Measurements from ENCODE around the gene BCAS3.

Gene BCAS3

GRCh38 chr17:61209525-61209924 lies 531.9 kb downstream of the BCAS3 start:
- no peak for DNase-seq

- DNase-seq, result no peak
Measured at GRCh38 chr17:61211236-61211635, 533.6 kb downstream of the BCAS3 start.

- DNase-seq, result no peak
Measured at GRCh38 chr17:61212655-61213054, 535.0 kb downstream of the BCAS3 start.

- DNase-seq, result no peak
Measured at GRCh38 chr17:61214753-61215152, 537.1 kb downstream of the BCAS3 start.

- DNase-seq, result no peak
Measured at GRCh38 chr17:61216066-61216465, 538.4 kb downstream of the BCAS3 start.

- DNase-seq, result no peak
Measured at GRCh38 chr17:61217878-61218437, 540.3 kb downstream of the BCAS3 start.

GRCh38 chr17:61218438-61218837 lies 540.8 kb downstream of the BCAS3 start:
- DNase-seq, result no peak

- DNase-seq, result no peak
Measured at GRCh38 chr17:61219460-61219859, 541.8 kb downstream of the BCAS3 start.

- DNase-seq, result no peak
Measured at GRCh38 chr17:61221181-61221580, 543.5 kb downstream of the BCAS3 start.

- DNase-seq, result no peak
Measured at GRCh38 chr17:61221597-61222471, 544.2 kb downstream of the BCAS3 start.

- no peak for DNase-seq
Measured at GRCh38 chr17:61223725-61224124, 546.1 kb downstream of the BCAS3 start.

- DNase-seq, result no peak
Measured at GRCh38 chr17:61225178-61225882, 547.7 kb downstream of the BCAS3 start.

- DNase-seq, result no peak
Measured at GRCh38 chr17:61227866-61228265, 550.2 kb downstream of the BCAS3 start.

GRCh38 chr17:61230461-61230860 lies 552.8 kb downstream of the BCAS3 start:
- no peak for DNase-seq

- DNase-seq, result no peak
Measured at GRCh38 chr17:61230972-61231820, 553.5 kb downstream of the BCAS3 start.

- no peak for DNase-seq
Measured at GRCh38 chr17:61232871-61233270, 555.2 kb downstream of the BCAS3 start.

- no peak for DNase-seq
Measured at GRCh38 chr17:61233991-61234750, 556.5 kb downstream of the BCAS3 start.

GRCh38 chr17:61235001-61235826 lies 557.6 kb downstream of the BCAS3 start:
- DNase-seq, result no peak

GRCh38 chr17:61235827-61236197 lies 558.2 kb downstream of the BCAS3 start:
- DNase-seq, result no peak

- DNase-seq, result no peak
Measured at GRCh38 chr17:61237275-61237674, 559.6 kb downstream of the BCAS3 start.

- no peak for DNase-seq
Measured at GRCh38 chr17:61238455-61238933, 560.8 kb downstream of the BCAS3 start.
